ENCODE data around the gene COL12A1. TPM values are rescaled to one million over a fixed set of nuclear protein-coding genes. Genes with fewer than 3 reads are reported as not detected.

Gene COL12A1
- total and polyA plus RNA-seq, 9 of the 15 experiments (the other 6 are each of a cell fraction or from before 2014, with no cell fraction given), result 0.11 TPM; not detected in 8

DNA sequence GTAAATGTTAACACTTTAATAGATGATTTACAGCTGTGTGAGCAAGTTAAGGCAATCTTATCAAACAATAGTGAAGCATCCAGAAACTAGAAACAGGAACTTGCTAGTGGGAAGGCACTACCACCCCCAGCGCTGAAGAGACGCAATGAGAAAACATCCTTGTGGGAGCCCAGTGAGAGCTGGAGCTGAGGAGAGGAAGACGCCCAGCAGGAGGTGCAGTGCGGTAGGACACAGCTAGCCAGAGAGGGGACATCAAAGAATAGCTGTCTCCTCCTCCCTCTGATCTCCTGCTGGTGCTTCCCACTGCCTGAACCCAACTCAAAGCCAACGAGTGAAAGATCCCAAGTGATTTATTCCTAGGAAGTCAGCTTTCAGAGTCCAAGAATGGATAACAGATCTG, 140.3 kb downstream of the COL12A1 start:
- in situ Hi-C loops (cut with MboI), result no loop called here
- DNase-seq (ENCODE audit: extremely low read depth in 1 of 4, low spot score in 3 of 4), result no peak
- Histone ChIP-seq H2AFZ (ENCODE audit: low read depth, low read length) (no peak overlapping the region), H4K20me1 (replicated peaks; ENCODE audit: control insufficient read depth, insufficient read depth, low read length) (no peaks in the 10 kb centered on the region), H3K4me3 (no peak overlapping the region), H3K4me2 (ENCODE audit: insufficient read depth, low read length) (no peak overlapping the region), H3K9me3 (replicated peaks; ENCODE audit: control insufficient read depth, insufficient read depth, low read depth, low read length) (no peaks in the 10 kb centered on the region), H3K27me3 (ENCODE audit: control insufficient read depth in 2 of 2, insufficient read depth in 2 of 2, low read length in 2 of 2) (no peaks in the 10 kb centered on the region), H3K9me1 (ENCODE audit: control insufficient read depth, insufficient read depth, low read length) (no peaks in the 10 kb centered on the region), H3K79me2 (ENCODE audit: control insufficient read depth, insufficient read depth, low read length) (no peaks in the 10 kb centered on the region), H3K4me1 (replicated peaks in 1 of 2; ENCODE audit: control insufficient read depth in 2 of 2, insufficient read depth in 2 of 2, low read length in 2 of 2) (no peaks in the 10 kb centered on the region), H3K36me3 (ENCODE audit: control insufficient read depth, insufficient read depth, low read length) (no peaks in the 10 kb centered on the region), H3K27ac (ENCODE audit: extremely low read depth, low read depth, low read length) (no peak overlapping the region), H3K9ac (ENCODE audit: insufficient read depth in 1 of 2, low read depth in 2 of 2, low read length in 2 of 2) (no peak overlapping the region)
- BruUV-seq (replicated peaks), result no TSS peak
- no peak for ATAC-seq
- no peak for FAIRE-seq
- WGBS (ENCODE audit: insufficient coverage, low coverage, missing lambda C conversion rate), result 0% methylated on average over 5 of the region's 5 CpGs
- ChIA-PET POLR2A (no interaction called here), CTCF (ENCODE audit: low intra/inter-chr PET ratio) (no interaction called here)
- intact Hi-C loops (cut with micrococcal nuclease), result no loop called here
- TF ChIP-seq, protein P1, sequence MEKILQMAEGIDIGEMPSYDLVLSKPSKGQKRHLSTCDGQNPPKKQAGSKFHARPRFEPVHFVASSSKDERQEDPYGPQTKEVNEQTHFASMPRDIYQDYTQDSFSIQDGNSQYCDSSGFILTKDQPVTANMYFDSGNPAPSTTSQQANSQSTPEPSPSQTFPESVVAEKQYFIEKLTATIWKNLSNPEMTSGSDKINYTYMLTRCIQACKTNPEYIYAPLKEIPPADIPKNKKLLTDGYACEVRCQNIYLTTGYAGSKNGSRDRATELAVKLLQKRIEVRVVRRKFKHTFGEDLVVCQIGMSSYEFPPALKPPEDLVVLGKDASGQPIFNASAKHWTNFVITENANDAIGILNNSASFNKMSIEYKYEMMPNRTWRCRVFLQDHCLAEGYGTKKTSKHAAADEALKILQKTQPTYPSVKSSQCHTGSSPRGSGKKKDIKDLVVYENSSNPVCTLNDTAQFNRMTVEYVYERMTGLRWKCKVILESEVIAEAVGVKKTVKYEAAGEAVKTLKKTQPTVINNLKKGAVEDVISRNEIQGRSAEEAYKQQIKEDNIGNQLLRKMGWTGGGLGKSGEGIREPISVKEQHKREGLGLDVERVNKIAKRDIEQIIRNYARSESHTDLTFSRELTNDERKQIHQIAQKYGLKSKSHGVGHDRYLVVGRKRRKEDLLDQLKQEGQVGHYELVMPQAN (IDR thresholded peaks at IDR 0.05; ENCODE audit: borderline replicate concordance), result no peak
- no peak for TF ChIP-seq L3MBTL2 (IDR thresholded peaks at IDR 0.05)
- TF ChIP-seq MECOM (CRISPR knock-in tag; IDR thresholded peaks at IDR 0.05), result no peak
- TF ChIP-seq ZNF586 (CRISPR knock-in tag; conservative IDR thresholded peaks at IDR 0.05), result no peak
- TF ChIP-seq ZNF445 (CRISPR knock-in tag; IDR thresholded peaks at IDR 0.05; ENCODE audit: low read depth), result no peak
- TF ChIP-seq, protein P2, sequence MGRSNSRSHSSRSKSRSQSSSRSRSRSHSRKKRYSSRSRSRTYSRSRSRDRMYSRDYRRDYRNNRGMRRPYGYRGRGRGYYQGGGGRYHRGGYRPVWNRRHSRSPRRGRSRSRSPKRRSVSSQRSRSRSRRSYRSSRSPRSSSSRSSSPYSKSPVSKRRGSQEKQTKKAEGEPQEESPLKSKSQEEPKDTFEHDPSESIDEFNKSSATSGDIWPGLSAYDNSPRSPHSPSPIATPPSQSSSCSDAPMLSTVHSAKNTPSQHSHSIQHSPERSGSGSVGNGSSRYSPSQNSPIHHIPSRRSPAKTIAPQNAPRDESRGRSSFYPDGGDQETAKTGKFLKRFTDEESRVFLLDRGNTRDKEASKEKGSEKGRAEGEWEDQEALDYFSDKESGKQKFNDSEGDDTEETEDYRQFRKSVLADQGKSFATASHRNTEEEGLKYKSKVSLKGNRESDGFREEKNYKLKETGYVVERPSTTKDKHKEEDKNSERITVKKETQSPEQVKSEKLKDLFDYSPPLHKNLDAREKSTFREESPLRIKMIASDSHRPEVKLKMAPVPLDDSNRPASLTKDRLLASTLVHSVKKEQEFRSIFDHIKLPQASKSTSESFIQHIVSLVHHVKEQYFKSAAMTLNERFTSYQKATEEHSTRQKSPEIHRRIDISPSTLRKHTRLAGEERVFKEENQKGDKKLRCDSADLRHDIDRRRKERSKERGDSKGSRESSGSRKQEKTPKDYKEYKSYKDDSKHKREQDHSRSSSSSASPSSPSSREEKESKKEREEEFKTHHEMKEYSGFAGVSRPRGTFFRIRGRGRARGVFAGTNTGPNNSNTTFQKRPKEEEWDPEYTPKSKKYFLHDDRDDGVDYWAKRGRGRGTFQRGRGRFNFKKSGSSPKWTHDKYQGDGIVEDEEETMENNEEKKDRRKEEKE (IDR thresholded peaks at IDR 0.05; ENCODE audit: borderline replicate concordance in 1 of 2, control insufficient read depth in 1 of 2, low read depth in 2 of 2, low read length in 1 of 2), result no peak
- TF ChIP-seq ERF (CRISPR knock-in tag; IDR thresholded peaks at IDR 0.05), result no peak
- no peak for TF ChIP-seq BRCA1 (IDR thresholded peaks at IDR 0.05)
- no peak for TF ChIP-seq BRCA1 (CRISPR knock-in tag; IDR thresholded peaks at IDR 0.05)
- no peak for TF ChIP-seq BRD9 (IDR thresholded peaks at IDR 0.05; ENCODE audit: low read depth, partially characterized antibody)
- TF ChIP-seq, protein P3, sequence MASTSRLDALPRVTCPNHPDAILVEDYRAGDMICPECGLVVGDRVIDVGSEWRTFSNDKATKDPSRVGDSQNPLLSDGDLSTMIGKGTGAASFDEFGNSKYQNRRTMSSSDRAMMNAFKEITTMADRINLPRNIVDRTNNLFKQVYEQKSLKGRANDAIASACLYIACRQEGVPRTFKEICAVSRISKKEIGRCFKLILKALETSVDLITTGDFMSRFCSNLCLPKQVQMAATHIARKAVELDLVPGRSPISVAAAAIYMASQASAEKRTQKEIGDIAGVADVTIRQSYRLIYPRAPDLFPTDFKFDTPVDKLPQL (IDR thresholded peaks at IDR 0.05; ENCODE audit: extremely low read depth, insufficient read length), result no peak
- TF ChIP-seq ZNF561 (CRISPR knock-in tag; conservative IDR thresholded peaks at IDR 0.05), result no peak
- no peak for TF ChIP-seq SRSF9 (IDR thresholded peaks at IDR 0.05; ENCODE audit: borderline replicate concordance, low read depth, low read length)
- TF ChIP-seq, protein P4, sequence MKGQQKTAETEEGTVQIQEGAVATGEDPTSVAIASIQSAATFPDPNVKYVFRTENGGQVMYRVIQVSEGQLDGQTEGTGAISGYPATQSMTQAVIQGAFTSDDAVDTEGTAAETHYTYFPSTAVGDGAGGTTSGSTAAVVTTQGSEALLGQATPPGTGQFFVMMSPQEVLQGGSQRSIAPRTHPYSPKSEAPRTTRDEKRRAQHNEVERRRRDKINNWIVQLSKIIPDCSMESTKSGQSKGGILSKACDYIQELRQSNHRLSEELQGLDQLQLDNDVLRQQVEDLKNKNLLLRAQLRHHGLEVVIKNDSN (CRISPR knock-in tag; IDR thresholded peaks at IDR 0.05), result no peak
- no peak for TF ChIP-seq ZNF274 (IDR thresholded peaks at IDR 0.05; ENCODE audit: borderline replicate concordance, low read depth, low read length)
- TF ChIP-seq, protein P5, sequence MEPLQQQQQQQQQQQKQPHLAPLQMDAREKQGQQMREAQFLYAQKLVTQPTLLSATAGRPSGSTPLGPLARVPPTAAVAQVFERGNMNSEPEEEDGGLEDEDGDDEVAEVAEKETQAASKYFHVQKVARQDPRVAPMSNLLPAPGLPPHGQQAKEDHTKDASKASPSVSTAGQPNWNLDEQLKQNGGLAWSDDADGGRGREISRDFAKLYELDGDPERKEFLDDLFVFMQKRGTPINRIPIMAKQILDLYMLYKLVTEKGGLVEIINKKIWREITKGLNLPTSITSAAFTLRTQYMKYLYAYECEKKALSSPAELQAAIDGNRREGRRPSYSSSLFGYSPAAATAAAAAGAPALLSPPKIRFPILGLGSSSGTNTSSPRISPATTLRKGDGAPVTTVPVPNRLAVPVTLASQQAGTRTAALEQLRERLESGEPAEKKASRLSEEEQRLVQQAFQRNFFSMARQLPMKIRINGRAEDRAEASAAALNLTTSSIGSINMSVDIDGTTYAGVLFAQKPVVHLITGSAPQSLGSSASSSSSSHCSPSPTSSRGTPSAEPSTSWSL (CRISPR knock-in tag; IDR thresholded peaks at IDR 0.05; ENCODE audit: borderline replicate concordance), result no peak

Measured in K562 (cell line).